Common myeloid progenitor, CD34-positive (primary cell): Measurements from ENCODE around the gene TRIOBP.

Experiments used
- CTCF ChIA-PET: fragments of 350-600 bp; sonication (Branson Sonifier 250); formaldehyde crosslinking; loops from one replicate; lab custom pipeline; 2021; ENCODE audit warnings: antibody characterized with exemption; lab: Charles Lee
- POLR2A ChIA-PET: fragments of 350-600 bp; sonication (Branson Sonifier 250); formaldehyde crosslinking; loops from one replicate; lab custom pipeline; 2021; ENCODE audit warnings: antibody characterized with exemption; lab: Charles Lee
- DNase-seq, 3 donors: peaks; one replicate each; pipeline versions ENCODE4 v3.0.0 to v3.0.0-alpha.2; 2013
- H3K27ac ChIP-seq, 2 experiments: 1 replicate in 1 of 2; 2 replicates in 1 of 2; pipeline ENCODE4 v1.7.0; 2013; ENCODE audit warnings: inconsistent platforms in 2 of 2, low read length in 2 of 2, mild to moderate bottlenecking in 2 of 2, low read depth in 1 of 2, moderate library complexity in 1 of 2; ENCODE audit not compliant: severe bottlenecking in 2 of 2, insufficient read depth in 1 of 2, poor library complexity in 1 of 2
- H3K27me3 ChIP-seq, 5 experiments: replicated peaks in 2 of 5; 1 replicate in 3 of 5; 2 replicates in 2 of 5; pipeline versions ENCODE4 v1.6.1 to v1.7.0; 2013; ENCODE audit warnings: low read length in 4 of 5, mild to moderate bottlenecking in 2 of 5, moderate library complexity in 2 of 5, inconsistent platforms in 1 of 5; ENCODE audit not compliant: insufficient read depth in 5 of 5, control insufficient read depth in 4 of 5
- H3K36me3 ChIP-seq, 4 experiments: 1 replicate in 2 of 4; 2 replicates in 2 of 4; pipeline versions ENCODE4 v1.6.1 to v1.7.0; 2013; ENCODE audit warnings: low read length in 3 of 4, control low read depth in 1 of 4, mild to moderate bottlenecking in 1 of 4; ENCODE audit not compliant: control insufficient read depth in 4 of 4, insufficient read depth in 4 of 4
- H3K4me1 ChIP-seq, 4 experiments: 1 replicate in 3 of 4; 2 replicates in 1 of 4; pipeline versions ENCODE4 v1.6.1 to v1.7.1; 2013; ENCODE audit warnings: low read length in 3 of 4, mild to moderate bottlenecking in 3 of 4, control low read depth in 1 of 4, inconsistent platforms in 1 of 4, moderate library complexity in 1 of 4; ENCODE audit not compliant: control insufficient read depth in 4 of 4, insufficient read depth in 4 of 4; ENCODE audit errors: control extremely low read depth in 1 of 4
- H3K4me3 ChIP-seq, 7 experiments: 1 replicate in 4 of 7; 2 replicates in 3 of 7; pipeline versions ENCODE4 v1.5.1 to v1.7.0; 2013; ENCODE audit warnings: mild to moderate bottlenecking in 7 of 7, low read length in 6 of 7, moderate library complexity in 6 of 7, inconsistent platforms in 2 of 7, low read depth in 2 of 7, control low read depth in 1 of 7; ENCODE audit not compliant: insufficient read depth in 4 of 7, control insufficient read depth in 1 of 7; ENCODE audit errors: extremely low read depth in 1 of 7
- H3K9me3 ChIP-seq, 5 experiments: 1 replicate in 4 of 5; 2 replicates in 1 of 5; pipeline versions ENCODE4 v1.6.1 to v1.7.1; 2013; ENCODE audit warnings: low read length in 4 of 5, mild to moderate bottlenecking in 2 of 5, inconsistent platforms in 1 of 5, low read depth in 1 of 5, moderate library complexity in 1 of 5; ENCODE audit not compliant: control insufficient read depth in 4 of 5, insufficient read depth in 2 of 5; ENCODE audit errors: control extremely low read depth in 1 of 5
- WGBS: methylation state at CpG from one replicate; pipeline ENCODE4 v1.1.5; 2013; ENCODE audit not compliant: insufficient coverage; 5-methylcytosine and 5-hydroxymethylcytosine counted together

Gene TRIOBP

DNA sequence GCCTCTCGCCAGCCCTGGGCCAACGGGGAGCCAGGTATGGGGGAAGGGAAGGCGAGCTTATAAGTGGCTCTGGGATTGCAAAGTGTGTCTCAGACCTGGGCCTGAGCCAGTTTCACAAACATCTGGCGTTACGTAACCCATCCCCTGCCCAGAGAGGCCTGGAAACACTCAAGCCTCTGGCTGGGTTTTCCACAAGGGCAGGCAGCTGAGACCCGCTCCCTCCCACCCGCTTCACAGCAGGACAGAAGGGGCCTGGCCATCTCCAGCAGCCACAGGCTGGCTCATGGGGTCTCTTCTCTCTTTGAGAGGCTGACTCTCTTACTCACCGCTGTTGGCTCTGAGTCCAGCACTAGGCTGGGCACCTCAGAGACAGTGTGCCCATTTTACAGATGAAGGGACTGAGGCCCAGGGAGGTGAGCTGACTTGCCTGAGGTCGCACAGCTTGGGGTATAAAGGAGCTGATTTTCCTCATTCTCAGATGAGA, 44.5 kb downstream of the TRIOBP start:
- Histone ChIP-seq H3K4me1 (peaks cover 0 to 35% (median 22%) of the 10 kb centered on the region in 4 experiments), H3K27me3 (no peaks in the 10 kb centered on the region), H3K9me3 (no peaks in the 10 kb centered on the region), H3K4me3 (no peak overlapping the region), H3K36me3 (no peaks in the 10 kb centered on the region), H3K27ac (no peak overlapping the region)
- WGBS = 84% methylated on average over 9 of the region's 9 CpGs
- ChIA-PET CTCF (interaction anchor here (0.7 to 1.2 kb wide), 4 partner anchors 9 to 98 kb away, joined by 3 read pairs; no protein-coding TSS in a partner anchor), POLR2A (interaction anchor here (0.6 kb wide), 1 partner anchor 13 kb away, joined by 10 read pairs; no protein-coding TSS in a partner anchor)
- DNase-seq = peak in 2 of 3 donors; percentile 48

DNA sequence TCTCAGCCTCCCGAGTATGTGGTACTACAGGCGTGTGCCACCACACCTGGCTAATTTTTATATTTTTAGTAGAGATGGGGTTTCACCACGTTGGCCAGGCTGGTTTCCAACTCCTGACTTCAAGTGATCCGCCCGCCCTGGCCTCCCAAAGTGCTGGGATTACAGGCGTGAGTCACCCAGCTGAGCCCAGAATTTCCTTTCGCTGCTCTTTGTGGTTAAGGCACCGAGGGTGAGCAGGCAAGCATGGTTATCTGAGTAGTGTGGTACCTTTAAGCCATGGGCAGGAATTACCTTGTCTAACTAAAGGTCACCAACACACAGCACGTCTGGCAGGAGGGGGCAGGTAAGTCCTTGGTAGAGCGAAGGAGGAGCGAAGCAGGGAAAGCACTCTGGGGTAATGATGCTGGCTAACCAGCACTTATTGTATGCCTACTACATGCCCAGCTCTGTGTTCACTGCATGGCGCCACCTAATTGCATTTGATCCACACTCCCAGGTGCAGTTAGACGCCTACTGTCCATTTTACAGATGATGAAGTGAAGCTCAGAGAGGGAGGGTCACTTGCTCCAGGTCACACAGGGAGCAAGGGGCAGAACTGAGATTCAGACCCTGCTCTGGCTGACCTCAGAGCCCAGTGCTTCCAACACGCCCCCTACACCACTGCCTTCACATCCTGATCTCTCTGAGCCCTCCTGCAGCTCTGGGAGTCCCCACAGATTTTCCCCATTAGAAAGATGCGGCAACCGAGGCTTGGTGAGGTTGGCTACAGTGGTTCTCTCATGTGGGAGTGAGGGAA, 45.7 kb downstream of the TRIOBP start:
- ChIA-PET POLR2A (interaction anchor here (0.6 kb wide), 2 partner anchors 16 to 79 kb away, joined by 3 to 8 read pairs; no protein-coding TSS in a partner anchor), CTCF (no interaction called here)
- DNase-seq = peak in 2 of 3 donors; percentile 26 to 30
- 83% methylated on average over 9 of the region's 16 CpGs for WGBS
- Histone ChIP-seq H3K4me1 (peaks cover 0 to 48% (median 34%) of the 10 kb centered on the region in 4 experiments), H3K27me3 (no peaks in the 10 kb centered on the region), H3K9me3 (no peaks in the 10 kb centered on the region), H3K27ac (no peak overlapping the region), H3K36me3 (no peaks in the 10 kb centered on the region), H3K4me3 (no peak overlapping the region)

GRCh38 chr22:37744589-37744988, 47.7 kb downstream of the TRIOBP start:
- WGBS = 100% methylated on average over 6 of the region's 6 CpGs
- no peak for DNase-seq
- POLR2A ChIA-PET = no interaction called here

GRCh38 chr22:37745548-37746365, 48.9 kb downstream of the TRIOBP start:
- Histone ChIP-seq H3K9me3 (no peaks in the 10 kb centered on the region), H3K4me3 (peak overlapping the region; percentile 65 to 89 (median 77)), H3K4me1 (peaks cover 0 to 36% (median 33%) of the 10 kb centered on the region in 4 experiments), H3K27ac (no peak overlapping the region), H3K36me3 (peaks cover 0 to 4% (median 0%) of the 10 kb centered on the region in 4 experiments), H3K27me3 (no peaks in the 10 kb centered on the region)
- WGBS = 2% methylated on average over 27 of the region's 94 CpGs
- ChIA-PET POLR2A (no interaction called here), CTCF (no interaction called here)
- DNase-seq = peak; percentile 76 to 90 (median 82)

More at GRCh38 chr22:37744589-37744988, 47.7 kb downstream of the TRIOBP start:
- Histone ChIP-seq H3K4me3 (no peak overlapping the region), H3K36me3 (no peaks in the 10 kb centered on the region), H3K27me3 (no peaks in the 10 kb centered on the region), H3K9me3 (no peaks in the 10 kb centered on the region), H3K27ac (no peak overlapping the region), H3K4me1 (peaks cover 0 to 44% (median 38%) of the 10 kb centered on the region in 4 experiments)
- CTCF ChIA-PET = no interaction called here

- Histone ChIP-seq H3K9me3 (no peaks in the 10 kb centered on the region), H3K4me1 (peaks cover 0 to 31% (median 30%) of the 10 kb centered on the region in 4 experiments), H3K27me3 (no peaks in the 10 kb centered on the region), H3K4me3 (peak overlapping the region; percentile 65 to 89 (median 77)), H3K27ac (peak overlapping the region in 1 of 2 experiments; percentile 64), H3K36me3 (peaks cover 0 to 9% (median under 1%) of the 10 kb centered on the region in 4 experiments)
- CTCF ChIA-PET = interaction anchor here (0.9 kb wide), 1 partner anchor 10 kb away, joined by 3 read pairs; no protein-coding TSS in a partner anchor
- DNase-seq = no peak
- POLR2A ChIA-PET = no interaction called here
- 0% methylated on average over 50 of the region's 64 CpGs for WGBS
Measured at GRCh38 chr22:37746366-37747079, 49.7 kb downstream of the TRIOBP start.

GRCh38 chr22:37747080-37747714, 50.3 kb downstream of the TRIOBP start:
- H3K4me3 ChIP-seq = peak overlapping the region; percentile 65 to 89 (median 77)
- no peaks in the 10 kb centered on the region for H3K9me3 ChIP-seq
- no peak for DNase-seq
- peaks cover 0 to 31% (median 28%) of the 10 kb centered on the region in 4 experiments for H3K4me1 ChIP-seq
- peak overlapping the region in 1 of 2 experiments; percentile 64 for H3K27ac ChIP-seq
- H3K27me3 ChIP-seq = no peaks in the 10 kb centered on the region
- WGBS = 39% methylated on average over 4 of the region's 16 CpGs
- ChIA-PET POLR2A (no interaction called here), CTCF (interaction anchor here (0.9 kb wide), 1 partner anchor 9 kb away, joined by 3 read pairs; no protein-coding TSS in a partner anchor)
- peaks cover 0 to 13% (median 5%) of the 10 kb centered on the region in 4 experiments for H3K36me3 ChIP-seq
